Endothelial cell of hepatic sinusoid (primary cell): ENCODE data around the gene C19orf44.
"Not testable (repeated sequence)": the region's sequence is repeated elsewhere in the genome, so short reads cannot be mapped to it uniquely, and the experiment has no call there.

ENCODE experiments used
- in situ Hi-C: cut with HindIII; loops from 2 replicates; pipeline ENCODE4 v1.10.0; 2017; ENCODE audit warnings: low sequenced_read_pairs

C19orf44 gene

GRCh38 chr19:16466802-16467427 is 29.3 kb upstream of the C19orf44 start:
- in situ Hi-C loops: not testable (repeated sequence)

- in situ Hi-C loops: no loop called here
Observed at GRCh38 chr19:16467581-16467980, 28.6 kb upstream of the C19orf44 start.

- in situ Hi-C loops: no loop called here
Observed at GRCh38 chr19:16470541-16470910, 25.7 kb upstream of the C19orf44 start.

- in situ Hi-C loops: no loop called here
Observed at GRCh38 chr19:16470911-16471811, 25.0 kb upstream of the C19orf44 start.

GRCh38 chr19:16472559-16472899 is 23.7 kb upstream of the C19orf44 start:
- in situ Hi-C loops: not testable (repeated sequence)

GRCh38 chr19:16472992-16473391 is 23.2 kb upstream of the C19orf44 start:
- in situ Hi-C loops: no loop called here

- in situ Hi-C loops: no loop called here
Observed at GRCh38 chr19:16473875-16474392, 22.3 kb upstream of the C19orf44 start.

- in situ Hi-C loops: no loop called here
Observed at GRCh38 chr19:16476401-16476800, 19.8 kb upstream of the C19orf44 start.

GRCh38 chr19:16477311-16477710 is 18.9 kb upstream of the C19orf44 start:
- in situ Hi-C loops: no loop called here

- in situ Hi-C loops: no loop called here
Observed at GRCh38 chr19:16482745-16483144, 13.4 kb upstream of the C19orf44 start.

GRCh38 chr19:16486476-16486875 is 9.7 kb upstream of the C19orf44 start:
- in situ Hi-C loops: not testable (repeated sequence)

GRCh38 chr19:16496613-16496983 is 404 bp downstream of the C19orf44 start:
- in situ Hi-C loops: no loop called here

- in situ Hi-C loops: no loop called here
Observed at GRCh38 chr19:16497042-16497441, 848 bp downstream of the C19orf44 start.

GRCh38 chr19:16497837-16498236 is 1.6 kb downstream of the C19orf44 start:
- in situ Hi-C loops: no loop called here

GRCh38 chr19:16504271-16504670 is 8.1 kb downstream of the C19orf44 start:
- in situ Hi-C loops: loop anchor here (5.0 kb wide), 1 partner anchor 88 kb away; no protein-coding TSS in a partner anchor

GRCh38 chr19:16506161-16506560 is 10.0 kb downstream of the C19orf44 start:
- in situ Hi-C loops: not testable (repeated sequence)

GRCh38 chr19:16506961-16507360 is 10.8 kb downstream of the C19orf44 start:
- in situ Hi-C loops: no loop called here

- in situ Hi-C loops: no loop called here
Observed at GRCh38 chr19:16508546-16508945, 12.4 kb downstream of the C19orf44 start.

- in situ Hi-C loops: no loop called here
Observed at GRCh38 chr19:16509141-16510061, 13.2 kb downstream of the C19orf44 start.

- in situ Hi-C loops: not testable (repeated sequence)
Observed at GRCh38 chr19:16512611-16513010, 16.4 kb downstream of the C19orf44 start.

GRCh38 chr19:16514383-16515019 is 18.3 kb downstream of the C19orf44 start:
- in situ Hi-C loops: no loop called here
